Neuronal stem cell (in vitro differentiated cells): Measurements from ENCODE around the gene BRSK2.
A peak's percentile ranks its signal among the peaks of the same experiment; 100 is the strongest.
"Not testable (repeated sequence)": the region's sequence is repeated elsewhere in the genome, so short reads cannot be mapped to it uniquely, and the experiment has no call there.

ENCODE experiments used
- DNase-seq: peaks from one replicate; pipeline ENCODE4 v3.0.0-alpha.2; 2013; ENCODE audit warnings: low spot score
- H2AFZ ChIP-seq: one replicate; pipeline ENCODE4 v1.6.1; 2013; ENCODE audit warnings: mild to moderate bottlenecking, low read length, inconsistent platforms
- H2AK5ac ChIP-seq: 2 replicates; pipeline ENCODE4 v1.6.1; 2013; ENCODE audit warnings: low read depth, mild to moderate bottlenecking, inconsistent platforms, low read length, moderate library complexity, mixed read lengths
- H2BK120ac ChIP-seq: 2 replicates; pipeline ENCODE4 v1.6.1; 2013; ENCODE audit warnings: low read depth, mild to moderate bottlenecking, inconsistent platforms, low read length, moderate library complexity, mixed read lengths
- H2BK12ac ChIP-seq: one replicate; pipeline ENCODE4 v1.6.1; 2013; ENCODE audit warnings: low read length, inconsistent platforms
- H2BK15ac ChIP-seq: 2 replicates; pipeline ENCODE4 v1.6.1; 2013; ENCODE audit warnings: mild to moderate bottlenecking, low read length, inconsistent platforms, mixed read lengths
- H2BK5ac ChIP-seq: one replicate; pipeline ENCODE4 v1.6.1; 2013; ENCODE audit warnings: inconsistent platforms, mild to moderate bottlenecking, low read length, moderate library complexity
- H3K14ac ChIP-seq: one replicate; pipeline ENCODE4 v1.6.1; 2013; ENCODE audit warnings: low read length, inconsistent platforms
- H3K18ac ChIP-seq: 2 replicates; pipeline ENCODE4 v1.6.1; 2013; ENCODE audit warnings: low read length, inconsistent platforms
- H3K23ac ChIP-seq: 2 replicates; pipeline ENCODE4 v1.6.1; 2013; ENCODE audit warnings: low read depth, mild to moderate bottlenecking, mixed read lengths, low read length, inconsistent platforms; ENCODE audit not compliant: poor library complexity
- H3K27ac ChIP-seq: replicated peaks from 3 replicates; pipeline ENCODE4 v1.5.1; 2013; ENCODE audit warnings: low read length, inconsistent platforms
- H3K27me3 ChIP-seq, 3 experiments: 2 replicates each; pipeline ENCODE4 v1.6.1; 2013; ENCODE audit warnings: low read length in 3 of 3, mild to moderate bottlenecking in 2 of 3, inconsistent platforms in 1 of 3, low read depth in 1 of 3, mixed read lengths in 1 of 3, moderate library complexity in 1 of 3; ENCODE audit not compliant: control insufficient read depth in 3 of 3, insufficient read depth in 3 of 3
- H3K36me3 ChIP-seq, 2 donors: replicated peaks in 1 of 2; 2 replicates each; pipeline ENCODE4 v1.6.1; 2013; ENCODE audit warnings: low read length in 2 of 2; ENCODE audit not compliant: control insufficient read depth in 2 of 2, insufficient read depth in 2 of 2
- H3K4ac ChIP-seq: 2 replicates; pipeline ENCODE4 v1.6.1; 2013; ENCODE audit warnings: inconsistent platforms, mild to moderate bottlenecking, low read length, moderate library complexity
- H3K4me1 ChIP-seq, 2 donors: 1 replicate in 1 of 2; 2 replicates in 1 of 2; pipeline ENCODE4 v1.6.1; 2013; ENCODE audit warnings: low read length in 2 of 2, low read depth in 1 of 2; ENCODE audit not compliant: control insufficient read depth in 2 of 2, insufficient read depth in 1 of 2
- H3K4me2 ChIP-seq: one replicate; pipeline ENCODE4 v1.6.1; 2013; ENCODE audit warnings: mild to moderate bottlenecking, low read length, inconsistent platforms; ENCODE audit not compliant: insufficient read depth, poor library complexity, severe bottlenecking
- H3K4me3 ChIP-seq, 2 donors: 2 replicates each; pipeline ENCODE4 v1.5.1; 2013; ENCODE audit warnings: low read length in 2 of 2, mild to moderate bottlenecking in 2 of 2, inconsistent platforms in 1 of 2, moderate library complexity in 1 of 2
- H3K79me1 ChIP-seq: one replicate; pipeline ENCODE4 v1.6.1; 2013; ENCODE audit warnings: low read depth, mild to moderate bottlenecking, inconsistent platforms, low read length, moderate library complexity
- H3K9ac ChIP-seq: one replicate; pipeline ENCODE4 v1.6.1; 2013; ENCODE audit warnings: mild to moderate bottlenecking, low read depth, low read length, inconsistent platforms; ENCODE audit not compliant: poor library complexity
- H3K9me3 ChIP-seq, 2 donors: replicated peaks in 1 of 2; 2 replicates each; pipeline versions ENCODE3 to v1.6.1; 2013; ENCODE audit warnings: low read length in 2 of 2, mild to moderate bottlenecking in 2 of 2, inconsistent platforms in 1 of 2, low read depth in 1 of 2, mixed read lengths in 1 of 2, moderate library complexity in 1 of 2; ENCODE audit not compliant: control insufficient read depth in 2 of 2, insufficient read depth in 1 of 2
- H4K8ac ChIP-seq: one replicate; pipeline ENCODE4 v1.6.1; 2013; ENCODE audit warnings: low read depth, mild to moderate bottlenecking, inconsistent platforms, low read length, moderate library complexity
- H4K91ac ChIP-seq: one replicate; pipeline ENCODE4 v1.6.1; 2013; ENCODE audit warnings: low read length, low read depth, mild to moderate bottlenecking, inconsistent platforms; ENCODE audit not compliant: poor library complexity
- WGBS, 2 donors: extraction: QIAGEN DNeasy Blood & Tissue Kit; methylation state at CpG; one replicate each; pipeline ENCODE4 v1.1.7; 2013; ENCODE audit warnings: missing lambda C conversion rate in 2 of 2, mixed read lengths in 1 of 2; ENCODE audit not compliant: insufficient read length in 2 of 2, insufficient replicate concordance in 1 of 2; ENCODE audit errors: extremely low coverage in 2 of 2; 5-methylcytosine and 5-hydroxymethylcytosine counted together

BRSK2 gene

GRCh38 chr11:1409852-1410125, 20.1 kb downstream of the BRSK2 start:
- H3K14ac ChIP-seq, H2BK120ac ChIP-seq, H3K23ac ChIP-seq, H2AFZ ChIP-seq, H2BK5ac ChIP-seq, H3K27ac ChIP-seq, H2BK15ac ChIP-seq, H2AK5ac ChIP-seq, H4K91ac ChIP-seq, H3K36me3 ChIP-seq, H3K18ac ChIP-seq, H3K27me3 ChIP-seq, H3K4me3 ChIP-seq, H4K8ac ChIP-seq, H3K4ac ChIP-seq, H2BK12ac ChIP-seq, DNase-seq, H3K9ac ChIP-seq, H3K4me2 ChIP-seq: not testable (repeated sequence)
- Histone ChIP-seq H3K79me1 (peaks cover 33% of the 10 kb centered on the region), H3K4me1 (peaks cover 11 to 12% of the 10 kb centered on the region in 2 donors), H3K9me3 (peaks cover 17 to 22% of the 10 kb centered on the region in 2 donors)
- WGBS, 2 donors, result no CpG with 5 or more reads among the region's 29 CpGs

DNA sequence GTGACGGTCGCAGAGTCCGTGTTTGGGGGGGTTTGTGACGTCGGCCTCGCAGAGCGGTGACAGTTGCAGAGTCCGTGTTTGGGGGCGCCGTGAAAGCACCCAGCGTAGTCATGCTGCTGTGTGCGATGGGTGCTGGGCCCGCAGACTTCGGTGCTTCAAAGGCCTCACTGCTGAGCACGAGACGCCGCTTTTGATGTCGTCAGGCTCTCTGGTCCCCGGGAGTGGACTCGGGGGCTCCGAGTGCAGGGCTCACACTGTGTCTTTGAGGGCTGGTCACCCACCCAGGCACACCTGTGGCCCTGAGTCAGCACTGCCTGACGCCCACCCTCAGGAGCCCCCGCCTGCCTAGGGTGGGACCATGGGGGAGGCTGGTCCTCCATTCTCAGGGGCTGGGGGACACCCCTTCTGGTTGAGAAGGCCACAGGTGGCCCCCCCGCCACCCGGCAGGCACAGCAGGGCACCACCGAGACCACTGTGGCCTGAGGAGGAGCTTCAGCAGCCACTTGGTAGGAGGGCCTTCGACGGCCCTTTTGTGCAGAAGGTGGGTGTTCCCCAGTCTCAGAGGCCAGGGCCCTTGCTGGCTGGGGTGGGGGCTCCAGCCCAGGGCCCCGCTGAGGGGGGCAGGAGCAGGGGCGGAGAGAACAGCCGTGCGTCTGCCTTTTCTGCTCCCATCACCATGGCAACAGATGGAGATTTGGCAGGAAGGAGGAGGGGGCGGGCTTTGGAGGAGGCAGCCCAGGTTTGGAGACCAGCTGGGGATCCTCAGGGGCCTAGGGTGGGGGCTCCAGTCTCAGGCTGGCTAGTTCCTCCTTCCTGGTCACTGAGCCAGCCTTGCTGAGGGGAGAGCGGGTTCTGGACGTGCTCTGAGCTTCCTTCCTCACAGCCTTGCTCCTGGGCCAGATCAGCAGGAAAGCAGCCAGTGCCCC, 20.9 kb downstream of the BRSK2 start:
- Histone ChIP-seq H2AFZ (no peak overlapping the region), H3K79me1 (peaks cover 33% of the 10 kb centered on the region), H3K9ac (peak overlapping the region; percentile 70), H2AK5ac (peak overlapping the region; percentile 92), H3K27me3 (no peaks in the 10 kb centered on the region), H3K4me2 (peak overlapping the region; percentile 14), H3K9me3 (peaks cover 22 to 29% of the 10 kb centered on the region in 2 donors), H4K91ac (no peak overlapping the region), H2BK5ac (no peak overlapping the region), H2BK15ac (peak overlapping the region; percentile 55), H4K8ac (no peak overlapping the region), H3K27ac (peak overlapping the region; percentile 28), H3K36me3 (peaks cover 2 to 11% of the 10 kb centered on the region in 2 donors), H3K4me3 (no peak overlapping the region), H3K18ac (peak overlapping the region; percentile 94), H2BK12ac (peak overlapping the region; percentile 73), H3K4ac (no peak overlapping the region), H3K23ac (no peak overlapping the region), H3K14ac (peak overlapping the region; percentile 38), H2BK120ac (peak overlapping the region; percentile 41), H3K4me1 (peaks cover 11 to 12% of the 10 kb centered on the region in 2 donors)
- WGBS, 2 donors, result no CpG with 5 or more reads among the region's 35 CpGs
- peak; percentile 51 for DNase-seq

- Histone ChIP-seq H3K23ac (peak overlapping the region; percentile 52), H3K79me1 (peaks cover 39% of the 10 kb centered on the region), H3K9ac (peak overlapping the region; percentile 70), H2BK12ac (peak overlapping the region; percentile 73), H2AFZ (no peak overlapping the region), H3K4me3 (peak overlapping the region in 1 of 2 donors; percentile 40), H3K14ac (peak overlapping the region; percentile 17), H4K91ac (no peak overlapping the region), H3K18ac (peak overlapping the region; percentile 93), H3K36me3 (peaks cover 2 to 14% of the 10 kb centered on the region in 2 donors), H3K27ac (no peak overlapping the region), H2AK5ac (peak overlapping the region; percentile 32), H3K4me2 (no peak overlapping the region), H3K4me1 (peaks cover 11 to 12% of the 10 kb centered on the region in 2 donors), H3K27me3 (no peaks in the 10 kb centered on the region), H2BK5ac (peak overlapping the region; percentile 66), H2BK15ac (peak overlapping the region; percentile 55), H2BK120ac (peak overlapping the region; percentile 41), H3K9me3 (peaks cover 28 to 35% of the 10 kb centered on the region in 2 donors), H3K4ac (no peak overlapping the region), H4K8ac (no peak overlapping the region)
- WGBS, 2 donors, result no CpG with 5 or more reads among the region's 13 CpGs
- DNase-seq, result no peak
These were observed 21.6 kb downstream of the BRSK2 start for GRCh38 chr11:1411301-1411700.

GRCh38 chr11:1411739-1412138, 22.0 kb downstream of the BRSK2 start:
- H2BK15ac ChIP-seq, H3K4ac ChIP-seq, H3K9ac ChIP-seq, H3K4me2 ChIP-seq, H4K8ac ChIP-seq, H2AFZ ChIP-seq, H2BK12ac ChIP-seq, H3K27me3 ChIP-seq, H3K27ac ChIP-seq, DNase-seq, H4K91ac ChIP-seq: not testable (repeated sequence)
- Histone ChIP-seq H3K4me3 (peak overlapping the region in 1 of 2 donors; percentile 40), H3K9me3 (peaks cover 33 to 40% of the 10 kb centered on the region in 2 donors), H3K4me1 (peaks cover 11 to 12% of the 10 kb centered on the region in 2 donors), H3K36me3 (peaks cover 2 to 14% of the 10 kb centered on the region in 2 donors), H3K18ac (peak overlapping the region; percentile 93), H2AK5ac (peak overlapping the region; percentile 32), H2BK5ac (peak overlapping the region; percentile 66), H2BK120ac (peak overlapping the region; percentile 41), H3K79me1 (peaks cover 36% of the 10 kb centered on the region), H3K14ac (peak overlapping the region; percentile 17), H3K23ac (peak overlapping the region; percentile 52)
- no CpG with 5 or more reads among the region's 27 CpGs for WGBS, 2 donors
